ENCODE data around the gene PEAR1.

PEAR1 gene

GRCh38 chr1:156929596-156930238, 36.2 kb downstream of the PEAR1 start:
- H3K4me3 ChIP-seq (ENCODE audit: low read depth, low read length) = no peak overlapping the region
- DNase-seq (ENCODE audit: low read depth) = no peak

- DNase-seq (ENCODE audit: low read depth) = no peak
- H3K4me3 ChIP-seq (ENCODE audit: low read depth, low read length) = no peak overlapping the region
Measured at GRCh38 chr1:156930483-156930882, 37.0 kb downstream of the PEAR1 start.

- no peak for DNase-seq (ENCODE audit: low read depth)
- H3K4me3 ChIP-seq (ENCODE audit: low read depth, low read length) = no peak overlapping the region
Measured at GRCh38 chr1:156931211-156931952, 37.9 kb downstream of the PEAR1 start.

- no peak for DNase-seq (ENCODE audit: low read depth)
- no peak overlapping the region for H3K4me3 ChIP-seq (ENCODE audit: low read depth, low read length)
Measured at GRCh38 chr1:156931974-156932710, 38.6 kb downstream of the PEAR1 start.

GRCh38 chr1:156933136-156933535, 39.6 kb downstream of the PEAR1 start:
- DNase-seq (ENCODE audit: low read depth) = no peak
- no peak overlapping the region for H3K4me3 ChIP-seq (ENCODE audit: low read depth, low read length)

GRCh38 chr1:156935505-156936128, 42.1 kb downstream of the PEAR1 start:
- DNase-seq (ENCODE audit: low read depth) = no peak
- no peak overlapping the region for H3K4me3 ChIP-seq (ENCODE audit: low read depth, low read length)

GRCh38 chr1:156936191-156936590, 42.7 kb downstream of the PEAR1 start:
- no peak overlapping the region for H3K4me3 ChIP-seq (ENCODE audit: low read depth, low read length)
- DNase-seq (ENCODE audit: low read depth) = no peak

GRCh38 chr1:156936721-156937220, 43.3 kb downstream of the PEAR1 start:
- no peak for DNase-seq (ENCODE audit: low read depth)
- no peak overlapping the region for H3K4me3 ChIP-seq (ENCODE audit: low read depth, low read length)

GRCh38 chr1:156937883-156938282, 44.4 kb downstream of the PEAR1 start:
- no peak overlapping the region for H3K4me3 ChIP-seq (ENCODE audit: low read depth, low read length)
- no peak for DNase-seq (ENCODE audit: low read depth)

GRCh38 chr1:156938813-156939212, 45.3 kb downstream of the PEAR1 start:
- no peak for DNase-seq (ENCODE audit: low read depth)
- no peak overlapping the region for H3K4me3 ChIP-seq (ENCODE audit: low read depth, low read length)

GRCh38 chr1:156939786-156940334, 46.3 kb downstream of the PEAR1 start:
- no peak for DNase-seq (ENCODE audit: low read depth)
- H3K4me3 ChIP-seq (ENCODE audit: low read depth, low read length) = no peak overlapping the region

- no peak for DNase-seq (ENCODE audit: low read depth)
- no peak overlapping the region for H3K4me3 ChIP-seq (ENCODE audit: low read depth, low read length)
Measured at GRCh38 chr1:156941675-156942074, 48.2 kb downstream of the PEAR1 start.

GRCh38 chr1:156942176-156942575, 48.7 kb downstream of the PEAR1 start:
- no peak for DNase-seq (ENCODE audit: low read depth)
- H3K4me3 ChIP-seq (ENCODE audit: low read depth, low read length) = no peak overlapping the region

GRCh38 chr1:156942576-156942975, 49.1 kb downstream of the PEAR1 start:
- no peak for DNase-seq (ENCODE audit: low read depth)
- H3K4me3 ChIP-seq (ENCODE audit: low read depth, low read length) = no peak overlapping the region

GRCh38 chr1:156943756-156944155, 50.2 kb downstream of the PEAR1 start:
- H3K4me3 ChIP-seq (ENCODE audit: low read depth, low read length) = no peak overlapping the region
- DNase-seq (ENCODE audit: low read depth) = no peak

- no peak for DNase-seq (ENCODE audit: low read depth)
Measured at GRCh38 chr1:156944268-156944667, 50.8 kb downstream of the PEAR1 start.

GRCh38 chr1:156944848-156945247, 51.3 kb downstream of the PEAR1 start:
- DNase-seq (ENCODE audit: low read depth) = no peak
- H3K4me3 ChIP-seq (ENCODE audit: low read depth, low read length) = no peak overlapping the region

More at GRCh38 chr1:156944268-156944667, 50.8 kb downstream of the PEAR1 start:
- H3K4me3 ChIP-seq (ENCODE audit: low read depth, low read length) = no peak overlapping the region

- no peak overlapping the region for H3K4me3 ChIP-seq (ENCODE audit: low read depth, low read length)
- no peak for DNase-seq (ENCODE audit: low read depth)
Measured at GRCh38 chr1:156945881-156946661, 52.6 kb downstream of the PEAR1 start.

- no peak for DNase-seq (ENCODE audit: low read depth)
- no peak overlapping the region for H3K4me3 ChIP-seq (ENCODE audit: low read depth, low read length)
Measured at GRCh38 chr1:156947127-156947526, 53.6 kb downstream of the PEAR1 start.
